ENCODE results near the gene USP34. TPM values are rescaled to one million over a fixed set of nuclear protein-coding genes. Genes with fewer than 3 reads are reported as not detected.

The USP34 gene
- total and polyA plus RNA-seq, 2 experiments from 2014 or later: 36.8 to 125 TPM

- Histone ChIP-seq H3K27me3 (no peaks in the 10 kb centered on the region), H3K27ac (no peak overlapping the region), H3K9me3 (ENCODE audit: low read depth) (no peaks in the 10 kb centered on the region), H3K36me3 (replicated peaks; ENCODE audit: insufficient read depth, low read depth) (no peaks in the 10 kb centered on the region), H4K20me1 (ENCODE audit: insufficient read depth, poor library complexity, severe bottlenecking) (no peaks in the 10 kb centered on the region), H3K4me3 (no peak overlapping the region), H3K4me1 (ENCODE audit: insufficient read depth) (no peaks in the 10 kb centered on the region), H3K79me2 (no peaks in the 10 kb centered on the region), H2AFZ (no peak overlapping the region), H3K9me2 (replicated peaks; ENCODE audit: insufficient read depth) (no peaks in the 10 kb centered on the region), H3K4me2 (no peak overlapping the region)
- TF ChIP-seq EZH2 (IDR thresholded peaks at IDR 0.05; ENCODE audit: borderline replicate concordance) (no peak), EZH2phosphoT487 (IDR thresholded peaks at IDR 0.05; ENCODE audit: low read depth, severe bottlenecking, unreplicated experiment) (no peak), CTCF (IDR thresholded peaks at IDR 0.05; ENCODE audit: poor library complexity) (no peak)
- no peak for DNase-seq (ENCODE audit: low spot score)
- 86% methylated on average over 3 of the region's 4 CpGs for WGBS (ENCODE audit: low lambda C conversion rate, missing lambda C conversion rate)
Observed at GRCh38 chr2:61138859-61139258, 332.0 kb downstream of the USP34 start.

Small RNAs within 50 kb of the gene (small RNA-seq; reads per million reads assigned to genes)
- gene SNORA70B: not detected

Other genes with a start within 250 kb of the USP34 start
- gene XPO1, start 67.3 kb upstream of the USP34 start, total RNA-seq: 151 and 172 TPM in 2 replicates
- 44.1 and 58.3 TPM in 2 replicates for gene XPO1, start 67.3 kb upstream of the USP34 start, polyA plus RNA-seq

Data from hepatocyte (in vitro differentiated cells).